Measurements from ENCODE around the gene CAND2. TPM values are rescaled to one million over a fixed set of nuclear protein-coding genes. Genes with fewer than 3 reads are reported as not detected.

Gene CAND2
- polyA plus RNA-seq, 1 of the 3 experiments (the other 2 are of a cell fraction) = 1.5 TPM

GRCh38 chr3:12856626-12857025, 60.1 kb downstream of the CAND2 start (continued):
- TF ChIP-seq PBX3 (IDR thresholded peaks at IDR 0.05) (no peak), GATA2 (CRISPR knock-in tag; IDR thresholded peaks at IDR 0.05) (no peak), NRF1 (IDR thresholded peaks at IDR 0.05; ENCODE audit: low read depth, low read length) (no peak), USF1 (IDR thresholded peaks at IDR 0.05; ENCODE audit: borderline replicate concordance, low read depth) (no peak), FOXJ3 (CRISPR knock-in tag; IDR thresholded peaks at IDR 0.05) (no peak), CTCF (IDR thresholded peaks at IDR 0.05) (no peak), FOSL2 (IDR thresholded peaks at IDR 0.05; ENCODE audit: borderline replicate concordance, low read depth) (no peak), SIN3A (IDR thresholded peaks at IDR 0.05; ENCODE audit: borderline replicate concordance, low read depth, low read length) (no peak), MEF2A (IDR thresholded peaks at IDR 0.05; ENCODE audit: borderline replicate concordance, low read depth) (no peak)

GRCh38 chr3:12859840-12860239, 63.4 kb downstream of the CAND2 start:
- no peaks in the 10 kb centered on the region for H4K20me1 ChIP-seq (ENCODE audit: insufficient read depth)
- H3F3A ChIP-seq (replicated peaks; ENCODE audit: insufficient read depth) = no peaks in the 10 kb centered on the region
- H3K27ac ChIP-seq (ENCODE audit: low read depth in 2 of 2, low read length in 1 of 2) = no peak overlapping the region
- H3K4me1 ChIP-seq (ENCODE audit: control insufficient read depth in 1 of 2, insufficient read depth in 2 of 2, low read depth in 1 of 2, low read length in 1 of 2) = no peaks in the 10 kb centered on the region; a peak in 1 of 4 replicates
- ChIA-PET CTCF (interaction anchor here (1.2 to 13.3 kb wide), 4 partner anchors 9 to 125 kb away, joined by 3 to 150 read pairs (median 4); partner anchors contain the start of gene RPL32), POLR2A (no interaction called here)
- no peaks in the 10 kb centered on the region for H3K36me3 ChIP-seq (replicated peaks in 1 of 2; ENCODE audit: control insufficient read depth in 1 of 2, insufficient read depth in 2 of 2, low read length in 1 of 2)
- H2AFZ ChIP-seq (ENCODE audit: low read depth) = no peak overlapping the region
- H3K9me3 ChIP-seq = no peaks in the 10 kb centered on the region
- no peak for DNase-seq
- no peak overlapping the region for H3K4me2 ChIP-seq
- TF ChIP-seq RFX5 (IDR thresholded peaks at IDR 0.05; ENCODE audit: low read length) (no peak), SMC3 (IDR thresholded peaks at IDR 0.05; ENCODE audit: low read depth, low read length) (no peak), EZH2phosphoT487 (IDR thresholded peaks at IDR 0.05; ENCODE audit: borderline replicate concordance, low read depth) (no peak), TEAD4 (IDR thresholded peaks at IDR 0.05; ENCODE audit: borderline replicate concordance, insufficient read depth) (no peak), NFIC (IDR thresholded peaks at IDR 0.05; ENCODE audit: borderline replicate concordance) (no peak), MAX (IDR thresholded peaks at IDR 0.05; ENCODE audit: low read depth) (no peak)
- no peak overlapping the region for H3K9ac ChIP-seq
- H3K79me2 ChIP-seq (ENCODE audit: insufficient read depth) = no peaks in the 10 kb centered on the region
- 79% methylated on average over 7 of the region's 7 CpGs for WGBS (ENCODE audit: low lambda C conversion rate)
- no peaks in the 10 kb centered on the region for H3K9me2 ChIP-seq
- H3K27me3 ChIP-seq (ENCODE audit: insufficient read depth) = no peaks in the 10 kb centered on the region; the same call in 1 of the 2 replicates
- H3K4me3 ChIP-seq (ENCODE audit: low read depth in 2 of 2, low read length in 1 of 2) = no peak overlapping the region
